22Rv1 (cell line): Measurements from ENCODE around the gene GABBR2.

ENCODE experiments used
- CTCF ChIP-seq: fragments of 450-650 bp; IDR thresholded peaks from 2 replicates; pipeline ENCODE4 v1.5.1; 2017; ENCODE audit warnings: mild to moderate bottlenecking
- ZFX ChIP-seq: fragments of 450-650 bp; IDR thresholded peaks from 2 replicates; pipeline ENCODE4 v1.6.1; 2017; ENCODE audit warnings: antibody characterized with exemption, borderline replicate concordance

GRCh38 chr9:98673681-98674080 is 35.1 kb downstream of the GABBR2 start:
- TF ChIP-seq CTCF (no peak), ZFX (no peak)
